ENCODE measurements around the gene NMNAT2.

The NMNAT2 gene

DNA sequence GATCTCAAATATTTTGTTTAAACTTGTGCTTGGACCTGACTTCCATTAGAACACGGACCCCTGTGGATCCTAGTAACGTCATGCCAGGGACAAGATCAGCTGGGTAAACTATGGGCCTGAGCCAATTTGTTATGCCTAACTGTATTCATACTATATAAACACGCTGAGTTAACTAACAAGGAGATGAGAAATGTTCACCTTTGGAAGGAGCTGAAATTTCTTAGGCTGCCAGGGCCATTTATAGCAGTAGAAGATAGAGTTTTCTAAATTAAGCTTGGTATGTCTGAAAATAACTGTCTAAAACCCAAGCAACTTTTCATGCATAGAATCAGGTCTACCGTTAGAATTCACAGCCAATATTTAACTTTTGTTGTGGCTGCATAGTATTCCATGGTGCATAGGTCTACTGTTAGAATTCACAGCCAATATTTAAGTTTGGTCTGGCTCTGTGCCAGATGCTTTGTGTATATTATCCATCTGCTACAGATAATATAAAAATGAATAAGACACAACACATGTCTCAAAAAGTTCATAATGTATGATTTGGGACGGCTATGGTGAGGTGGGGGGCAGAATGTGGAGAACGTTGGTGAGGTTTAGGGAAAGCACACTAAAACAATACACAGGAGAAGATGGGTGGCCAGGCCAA, 61.5 kb downstream of the NMNAT2 start:
- H3K27ac ChIP-seq = no peak overlapping the region
- H3K4me3 ChIP-seq = no peak overlapping the region
- no peak for DNase-seq (ENCODE audit: low spot score)
- TF ChIP-seq, protein P1, sequence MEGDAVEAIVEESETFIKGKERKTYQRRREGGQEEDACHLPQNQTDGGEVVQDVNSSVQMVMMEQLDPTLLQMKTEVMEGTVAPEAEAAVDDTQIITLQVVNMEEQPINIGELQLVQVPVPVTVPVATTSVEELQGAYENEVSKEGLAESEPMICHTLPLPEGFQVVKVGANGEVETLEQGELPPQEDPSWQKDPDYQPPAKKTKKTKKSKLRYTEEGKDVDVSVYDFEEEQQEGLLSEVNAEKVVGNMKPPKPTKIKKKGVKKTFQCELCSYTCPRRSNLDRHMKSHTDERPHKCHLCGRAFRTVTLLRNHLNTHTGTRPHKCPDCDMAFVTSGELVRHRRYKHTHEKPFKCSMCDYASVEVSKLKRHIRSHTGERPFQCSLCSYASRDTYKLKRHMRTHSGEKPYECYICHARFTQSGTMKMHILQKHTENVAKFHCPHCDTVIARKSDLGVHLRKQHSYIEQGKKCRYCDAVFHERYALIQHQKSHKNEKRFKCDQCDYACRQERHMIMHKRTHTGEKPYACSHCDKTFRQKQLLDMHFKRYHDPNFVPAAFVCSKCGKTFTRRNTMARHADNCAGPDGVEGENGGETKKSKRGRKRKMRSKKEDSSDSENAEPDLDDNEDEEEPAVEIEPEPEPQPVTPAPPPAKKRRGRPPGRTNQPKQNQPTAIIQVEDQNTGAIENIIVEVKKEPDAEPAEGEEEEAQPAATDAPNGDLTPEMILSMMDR (IDR thresholded peaks at IDR 0.05) = no peak

DNA sequence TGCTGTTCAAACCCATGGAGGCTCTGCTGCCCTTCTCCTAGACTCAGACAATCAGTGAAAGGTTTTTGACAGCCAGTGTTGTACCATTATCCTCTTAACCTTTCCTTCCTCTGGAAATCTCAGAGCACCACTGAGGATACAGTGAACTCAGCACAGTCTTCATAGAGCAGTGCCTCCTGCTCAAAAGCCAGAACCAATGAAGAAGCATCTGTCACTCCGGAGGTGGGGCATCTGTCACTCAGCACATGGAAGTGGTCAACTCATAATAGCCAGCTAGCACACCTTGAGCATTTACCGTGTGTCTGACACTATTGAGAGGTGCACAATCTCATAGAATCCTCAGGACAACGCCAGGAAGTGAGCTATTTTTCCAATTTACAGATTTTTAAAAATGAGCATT, 62.4 kb downstream of the NMNAT2 start:
- H3K4me3 ChIP-seq = no peak overlapping the region
- no peak overlapping the region for H3K27ac ChIP-seq
- DNase-seq (ENCODE audit: low spot score) = no peak
- TF ChIP-seq, protein P1 (IDR thresholded peaks at IDR 0.05) = no peak

DNA sequence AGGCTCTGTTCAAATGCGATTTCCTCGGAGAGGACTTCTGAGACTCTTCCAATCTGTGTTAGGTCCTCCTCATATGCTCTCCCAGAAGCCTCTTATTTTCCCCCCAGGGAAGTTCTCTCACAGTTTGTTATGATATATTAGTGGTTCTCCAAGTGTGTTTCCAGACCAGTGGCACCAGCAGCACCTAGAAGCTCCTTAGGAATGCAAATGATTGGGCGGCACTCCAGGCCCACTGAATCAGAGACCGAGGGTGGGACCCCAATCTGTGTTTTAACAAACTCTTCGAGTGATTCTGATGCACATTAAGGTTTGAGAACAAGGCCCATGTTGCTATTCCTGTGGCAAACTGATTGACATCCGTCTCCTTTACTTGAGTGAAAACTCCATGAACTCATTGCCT, 63.0 kb downstream of the NMNAT2 start:
- no peak overlapping the region for H3K27ac ChIP-seq
- no peak overlapping the region for H3K4me3 ChIP-seq
- DNase-seq (ENCODE audit: low spot score) = no peak
- TF ChIP-seq, protein P1 (IDR thresholded peaks at IDR 0.05) = no peak

DNA sequence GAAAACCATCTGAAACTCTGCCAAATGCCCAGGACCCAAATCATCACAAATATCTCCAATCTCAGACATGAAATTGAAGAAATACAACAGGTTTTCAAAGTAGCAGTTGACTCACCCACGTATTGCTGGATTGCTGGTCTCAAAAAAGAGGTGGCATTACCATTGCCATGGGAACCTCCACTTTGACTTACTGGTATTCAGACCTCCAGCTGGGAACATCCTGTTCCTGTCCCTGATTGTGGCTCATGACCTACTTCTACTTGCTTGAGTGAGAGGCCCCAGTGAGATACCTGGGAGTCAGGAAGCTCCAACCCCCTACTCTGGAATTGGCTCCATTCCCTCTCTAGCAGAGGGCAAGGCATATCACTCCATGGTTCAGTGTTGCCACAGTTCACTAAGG, 64.6 kb downstream of the NMNAT2 start:
- H3K4me3 ChIP-seq = no peak overlapping the region
- no peak overlapping the region for H3K27ac ChIP-seq
- TF ChIP-seq, protein P1 (IDR thresholded peaks at IDR 0.05) = no peak
- DNase-seq (ENCODE audit: low spot score) = no peak

DNA sequence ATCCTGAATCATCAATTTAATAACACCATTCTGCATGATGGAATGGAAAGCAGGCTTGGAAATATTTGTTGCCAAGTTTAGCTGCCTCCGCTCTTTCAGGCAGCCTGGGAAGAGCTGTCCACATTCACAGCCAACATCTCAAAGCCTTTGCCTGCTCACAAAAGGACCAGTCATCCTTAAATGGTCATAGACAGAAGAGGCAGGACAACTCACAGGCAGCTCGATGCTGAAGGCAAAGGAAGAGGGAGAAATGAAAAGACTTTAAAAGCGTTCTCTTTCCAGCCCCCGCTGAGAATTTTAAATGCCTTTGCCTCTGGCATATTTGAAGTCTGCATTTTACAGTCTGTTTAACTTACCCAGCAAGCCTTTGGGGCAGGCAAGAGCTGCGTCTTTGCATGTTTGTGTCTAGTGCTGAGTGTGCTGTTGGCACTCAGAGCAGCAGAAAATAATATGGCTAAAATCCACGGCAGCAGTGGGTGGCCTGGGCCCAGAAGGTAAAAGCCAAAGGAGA, 68.9 kb downstream of the NMNAT2 start:
- H3K4me3 ChIP-seq = peak overlapping the region; percentile 1
- peak overlapping the region in 1 of 2 donors; percentile 57 for H3K27ac ChIP-seq
- TF ChIP-seq, protein P1 (IDR thresholded peaks at IDR 0.05) = no peak
- no peak for DNase-seq (ENCODE audit: low spot score)

DNA sequence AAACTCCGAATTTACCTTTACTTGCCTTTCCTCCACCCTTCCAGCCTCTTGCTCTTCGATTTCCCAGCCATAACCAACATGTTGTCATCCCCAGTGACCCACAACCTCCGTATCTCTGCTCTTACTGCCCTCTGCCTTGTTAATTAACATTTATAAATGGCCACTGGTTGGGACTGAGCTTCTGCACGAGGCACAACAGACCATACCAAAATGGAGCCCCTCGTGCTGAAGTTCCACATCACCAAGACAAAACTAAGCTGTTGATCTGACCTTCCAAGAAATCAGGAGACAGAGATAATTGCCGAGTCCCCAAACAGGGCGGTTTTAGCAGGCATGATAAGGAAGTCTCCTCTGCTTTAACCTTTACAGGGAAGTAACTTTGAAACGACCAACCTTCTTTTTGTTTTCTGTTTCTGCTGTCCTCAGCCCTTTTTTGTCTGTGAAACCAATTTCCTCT, 71.9 kb downstream of the NMNAT2 start:
- TF ChIP-seq, protein P1 (IDR thresholded peaks at IDR 0.05) = no peak
- no peak overlapping the region for H3K27ac ChIP-seq
- no peak overlapping the region for H3K4me3 ChIP-seq
- no peak for DNase-seq (ENCODE audit: low spot score)

DNA sequence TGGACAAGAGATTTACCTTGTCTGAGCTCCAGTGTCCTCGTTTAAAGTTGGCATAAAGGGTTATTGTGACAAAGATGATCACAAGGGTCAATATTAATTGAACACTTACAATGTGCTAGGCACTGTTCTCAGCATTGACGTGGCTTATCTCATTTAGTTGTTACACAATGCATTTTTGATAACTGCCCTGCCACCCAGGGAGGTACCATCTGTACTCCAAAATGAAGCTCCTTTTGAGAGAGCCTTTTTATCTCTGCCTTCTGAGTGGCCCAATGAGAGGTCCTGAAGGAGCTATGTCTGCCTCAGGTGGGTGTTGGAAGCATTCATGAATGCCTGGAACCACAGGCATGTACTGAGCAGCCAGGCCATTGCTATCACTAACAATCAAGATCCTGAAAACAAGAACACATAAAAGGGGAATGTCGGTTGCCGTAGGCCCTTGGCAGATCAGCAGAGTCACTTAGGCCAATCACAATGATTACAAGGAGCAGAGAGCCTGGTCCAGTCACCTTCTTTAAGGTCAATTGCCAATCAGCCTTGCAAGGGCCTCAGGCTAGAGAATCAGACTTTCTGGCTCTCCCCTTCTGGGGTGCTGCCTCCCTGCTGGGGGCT, 78.5 kb downstream of the NMNAT2 start:
- no peak for DNase-seq (ENCODE audit: low spot score)
- TF ChIP-seq, protein P1 (IDR thresholded peaks at IDR 0.05) = no peak
- no peak overlapping the region for H3K4me3 ChIP-seq
- H3K27ac ChIP-seq = no peak overlapping the region
